Aorta (tissue), 5 donors: ENCODE results near the gene GPR153. TPM values are rescaled to one million over a fixed set of nuclear protein-coding genes. Genes with fewer than 3 reads are reported as not detected.

ENCODE experiments used
- ATAC-seq: fragments of 200-7000 bp; cut with Tn5 transposase; one replicate; pipeline ENCODE4 v1.9.1; 2022; ENCODE audit warnings: moderate library complexity; ENCODE audit not compliant: low FRiP score
- DNase-seq, 2 donors: peaks; one replicate each; pipeline ENCODE4 v3.0.0-alpha.2; 2020
- H3K27ac ChIP-seq, 2 donors: one replicate each; pipeline ENCODE4 v1.5.1; 2013; ENCODE audit warnings: low read length in 2 of 2, mild to moderate bottlenecking in 2 of 2, moderate library complexity in 2 of 2, control low read depth in 1 of 2, inconsistent platforms in 1 of 2, low read depth in 1 of 2
- H3K27me3 ChIP-seq, 2 donors: one replicate each; pipeline ENCODE4 v1.6.1; 2013; ENCODE audit warnings: control low read depth in 1 of 2, low read length in 1 of 2, mild to moderate bottlenecking in 1 of 2, moderate library complexity in 1 of 2; ENCODE audit not compliant: insufficient read depth in 2 of 2, control insufficient read depth in 1 of 2
- H3K36me3 ChIP-seq, 2 donors: one replicate each; pipeline ENCODE4 v1.6.1; 2013; ENCODE audit warnings: control low read depth in 1 of 2, low read length in 1 of 2, mild to moderate bottlenecking in 1 of 2; ENCODE audit not compliant: insufficient read depth in 2 of 2, control insufficient read depth in 1 of 2
- H3K4me1 ChIP-seq, 2 donors: one replicate each; pipeline ENCODE4 v1.6.1; 2013; ENCODE audit warnings: low read length in 2 of 2, control low read depth in 1 of 2, mild to moderate bottlenecking in 1 of 2, moderate library complexity in 1 of 2; ENCODE audit not compliant: insufficient read depth in 2 of 2, control insufficient read depth in 1 of 2
- H3K4me3 ChIP-seq, 2 donors: one replicate each; pipeline ENCODE4 v1.5.1; 2013; ENCODE audit warnings: low read length in 2 of 2, control low read depth in 1 of 2, mild to moderate bottlenecking in 1 of 2
- H3K9me3 ChIP-seq: one replicate; pipeline ENCODE4 v1.6.1; 2013; ENCODE audit warnings: mild to moderate bottlenecking, low read length; ENCODE audit not compliant: control insufficient read depth
- WGBS, 2 donors: extraction: QIAGEN DNeasy Blood & Tissue Kit; methylation state at CpG; one replicate each; pipeline ENCODE4 v1.1.7; 2013; 5-methylcytosine and 5-hydroxymethylcytosine counted together
- intact Hi-C, 2 donors: fragments of 100-400 bp; cut with DNase I; formaldehyde crosslinking; loops; one replicate each; pipeline versions ENCODE4 v1.14.2 to v1.15.0; 2022
- polyA plus RNA-seq, 2 donors: library from polyadenylated mRNA; stranded (reverse); fragments of 200-250 nt; gene quantifications; one replicate each; pipeline ENCODE4 v1.2.3, GENCODE V29; 2013
- total RNA-seq, 2 donors: library from RNA; stranded (reverse); fragmentation: NEBNext Ultra II Directional; extraction: Animal tissue kit (Norgen Biotek cat#: 25700); gene quantifications; one replicate each; pipeline ENCODE4 v1.2.1, GENCODE V29; 2021
- donor health status: healthy with polysubstance abuse.
- donor health status: Bipolar disorder and iron deficiency.
- donor health status: DM: no; HTN: no; CAD: no.
- donor health status: DM: no; HTN: no; CAD: no.
- donor health status: DM: yes; HTN: yes; CAD: no.

The GPR153 gene
- total and polyA plus RNA-seq, 4 donors, result 3.7 to 17.0 (median 4.4) TPM

DNA sequence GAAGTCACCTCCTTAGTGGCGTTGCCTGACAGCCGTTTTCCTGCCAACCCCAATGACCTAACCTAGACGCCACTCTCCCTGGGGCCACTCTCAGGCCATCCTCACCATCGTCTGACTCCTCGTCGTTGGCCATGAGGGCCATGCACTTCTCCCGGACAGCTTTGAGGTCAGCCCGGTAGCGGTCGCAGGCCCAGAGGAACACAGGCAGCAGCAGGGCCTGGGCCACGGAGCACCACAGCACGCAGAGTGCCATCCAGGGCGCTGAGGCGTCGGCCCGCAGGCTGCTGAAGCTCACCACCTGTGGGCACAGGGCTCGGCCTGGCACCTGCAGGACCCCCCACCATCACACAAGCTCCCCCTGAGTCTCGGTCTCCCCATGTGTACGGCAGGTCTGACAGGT lies 9.7 kb downstream of the GPR153 start:
- 88 to 92% methylated on average over 19 of the region's 19 CpGs for WGBS, 2 donors

DNA sequence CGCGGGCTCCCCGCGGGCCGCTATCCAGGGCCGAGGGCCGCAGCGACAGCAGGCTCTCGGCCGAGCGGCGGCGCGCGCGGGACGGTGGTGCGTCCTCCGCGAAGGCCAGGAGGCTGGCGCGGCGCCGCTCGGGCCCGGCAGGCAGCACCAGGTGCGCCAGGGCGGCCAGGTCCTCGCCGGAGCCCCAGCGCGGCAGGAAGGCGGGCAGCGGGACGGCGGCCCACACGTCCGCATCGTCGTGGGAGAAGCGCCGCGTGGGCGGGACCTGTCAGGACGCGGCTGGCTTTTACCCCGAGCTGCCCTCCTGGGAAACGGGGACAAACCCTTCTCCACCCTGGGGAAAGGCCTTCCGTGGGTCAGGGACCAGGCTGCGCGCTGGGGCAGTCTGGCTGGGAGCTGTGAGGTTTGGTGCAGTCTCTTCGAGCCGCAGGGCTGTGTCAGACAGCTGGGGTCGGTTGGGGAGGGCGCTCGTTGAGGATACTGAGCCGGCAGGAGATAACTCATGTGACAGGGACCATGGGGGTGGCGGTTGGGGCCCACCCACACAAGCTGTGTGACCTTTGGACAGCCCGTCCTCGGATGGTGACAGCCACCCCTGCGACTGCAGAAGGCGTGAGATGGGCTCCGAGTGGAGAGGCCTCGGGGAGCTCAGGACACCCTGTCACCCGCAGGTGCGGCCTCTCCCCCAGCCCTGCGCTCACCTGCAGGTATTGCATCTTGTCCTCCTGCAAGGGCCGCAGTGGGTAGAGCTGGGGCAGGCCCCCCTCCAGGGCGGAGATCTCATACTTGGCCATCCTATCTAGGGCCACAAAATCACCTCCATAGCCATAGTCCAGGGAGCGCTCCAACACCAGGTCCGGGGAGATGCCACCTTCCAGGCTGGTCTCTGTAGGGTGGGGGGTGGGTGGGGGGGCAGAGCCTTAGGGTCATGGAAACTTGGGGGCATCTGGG lies 10.9 kb downstream of the GPR153 start:
- intact Hi-C loops, result loop anchor here in 1 of 2 donors (5.0 to 10.0 kb wide), 2 partner anchors 92 to 195 kb away; no protein-coding TSS in a partner anchor
- no peaks in the 10 kb centered on the region for H3K4me1 ChIP-seq
- ATAC-seq (no peak), DNase-seq (peak in 1 of 2 donors; percentile 75)
- WGBS, 2 donors, result 21 to 31% methylated on average over 42 to 71 of the region's 71 CpGs
- H3K9me3 ChIP-seq, result no peaks in the 10 kb centered on the region
- no peaks in the 10 kb centered on the region for H3K36me3 ChIP-seq
- H3K27me3 ChIP-seq, result peaks cover 0 to 2% of the 10 kb centered on the region in 2 donors
- H3K4me3 ChIP-seq, result no peak overlapping the region
- no peak overlapping the region for H3K27ac ChIP-seq

More for the DNA sequence above, 9.7 kb downstream of the GPR153 start:
- H3K27ac ChIP-seq, result no peak overlapping the region
- DNase-seq (peak in 1 of 2 donors; percentile 72), ATAC-seq (peak; percentile 11)
- H3K4me1 ChIP-seq, result no peaks in the 10 kb centered on the region
- H3K9me3 ChIP-seq, result no peaks in the 10 kb centered on the region
- no peaks in the 10 kb centered on the region for H3K36me3 ChIP-seq
- intact Hi-C loops, result no loop called here
- H3K4me3 ChIP-seq, result no peak overlapping the region
- H3K27me3 ChIP-seq, result peaks cover 0 to 2% of the 10 kb centered on the region in 2 donors

DNA sequence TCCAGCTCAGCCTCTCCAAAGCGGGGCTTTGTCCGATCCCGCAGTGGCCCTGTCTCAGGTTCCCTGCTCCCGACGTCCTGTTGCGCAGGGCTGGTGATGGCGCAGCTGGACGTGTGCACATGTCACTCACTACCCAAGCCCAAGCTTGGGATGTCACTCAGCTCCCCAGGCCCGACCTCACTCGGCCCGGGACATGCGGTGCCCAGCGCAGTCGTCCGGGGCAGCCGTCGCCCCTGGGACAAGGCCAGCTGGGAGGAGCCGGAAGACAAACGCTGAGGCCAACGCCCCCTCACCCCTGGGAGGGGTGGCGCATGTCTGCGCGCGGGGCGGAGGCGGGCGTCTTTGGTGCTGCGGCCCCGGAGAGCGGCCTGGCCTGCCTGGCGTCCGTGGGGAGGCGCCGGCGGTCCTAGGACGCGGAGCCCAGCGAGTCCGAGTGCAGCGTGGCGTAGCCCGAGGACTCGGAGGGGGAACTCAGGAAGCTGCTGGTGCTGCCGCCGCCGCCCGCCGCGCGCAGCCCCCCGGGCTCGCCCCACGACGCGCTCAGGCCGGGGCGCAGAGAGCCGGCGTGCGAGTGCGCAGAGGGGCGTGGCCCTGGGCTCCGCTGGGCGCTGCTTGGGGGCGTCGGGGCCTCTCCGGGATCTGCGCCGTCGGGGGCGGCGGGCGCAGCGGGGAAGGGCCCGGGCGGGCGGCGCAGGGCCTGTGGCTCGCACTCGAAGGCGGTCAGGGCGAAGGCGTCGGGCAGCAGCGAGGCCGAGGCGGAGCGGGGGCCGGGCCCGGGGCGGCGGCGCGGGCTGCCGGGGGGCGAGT lies 11.8 kb downstream of the GPR153 start:
- ATAC-seq (no peak), DNase-seq (peak in 1 of 2 donors; percentile 83)
- H3K4me1 ChIP-seq, result no peaks in the 10 kb centered on the region
- H3K27ac ChIP-seq, result no peak overlapping the region
- intact Hi-C loops, result loop anchor here in 1 of 2 donors (5.0 to 10.0 kb wide), 2 partner anchors 93 to 194 kb away; no protein-coding TSS in a partner anchor
- no peak overlapping the region for H3K4me3 ChIP-seq
- 6 to 7% methylated on average over 68 to 96 of the region's 96 CpGs for WGBS, 2 donors
- no peaks in the 10 kb centered on the region for H3K9me3 ChIP-seq
- no peaks in the 10 kb centered on the region for H3K36me3 ChIP-seq
- peaks cover 0 to 2% of the 10 kb centered on the region in 2 donors for H3K27me3 ChIP-seq

DNA sequence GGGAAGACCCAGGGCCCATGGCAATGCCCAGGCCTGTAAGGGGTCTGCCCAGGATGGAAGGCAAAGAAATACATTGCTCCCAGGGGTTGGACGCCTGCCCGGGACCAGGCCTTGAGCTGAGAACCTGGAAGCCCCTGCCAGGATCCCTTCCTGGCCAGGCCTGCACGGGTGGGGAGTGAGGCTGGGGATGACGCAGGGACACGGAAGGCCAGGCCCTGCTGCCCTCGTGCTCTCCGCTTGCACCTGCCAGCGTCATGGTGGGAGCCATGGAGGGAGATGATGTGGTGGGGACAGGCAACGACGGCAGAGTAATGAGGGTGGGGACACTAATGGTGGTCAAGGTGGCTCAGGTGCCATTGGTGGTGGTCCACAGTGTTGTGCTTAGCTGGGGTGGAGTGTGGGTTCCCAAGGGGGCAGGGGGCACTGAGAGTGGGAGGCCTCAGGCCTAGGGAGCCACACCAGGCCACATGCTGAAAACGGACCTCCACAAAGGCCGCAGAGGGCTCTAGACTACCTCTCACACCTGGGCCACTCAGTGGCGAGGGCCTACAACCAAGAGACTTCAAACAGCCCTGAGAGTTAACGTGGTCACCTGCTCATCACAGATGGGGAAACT lies 12.6 kb downstream of the GPR153 start:
- H3K4me1 ChIP-seq, result no peaks in the 10 kb centered on the region
- intact Hi-C loops, result loop anchor here in 1 of 2 donors (5.0 to 10.0 kb wide), 2 partner anchors 94 to 193 kb away; no protein-coding TSS in a partner anchor
- ATAC-seq (no peak), DNase-seq (peak in 1 of 2 donors; percentile 73)
- no peak overlapping the region for H3K4me3 ChIP-seq
- WGBS, 2 donors, result 71 to 72% methylated on average over 14 of the region's 14 CpGs
- no peaks in the 10 kb centered on the region for H3K36me3 ChIP-seq
- H3K27ac ChIP-seq, result no peak overlapping the region
- H3K9me3 ChIP-seq, result no peaks in the 10 kb centered on the region
- peaks cover 0 to 2% of the 10 kb centered on the region in 2 donors for H3K27me3 ChIP-seq

GRCh38 chr1:6247651-6248050 lies 13.2 kb downstream of the GPR153 start:
- H3K4me3 ChIP-seq, result no peak overlapping the region
- H3K27me3 ChIP-seq, result peaks cover 0 to 2% of the 10 kb centered on the region in 2 donors
- no peak for ATAC-seq
- no peaks in the 10 kb centered on the region for H3K4me1 ChIP-seq
- no peaks in the 10 kb centered on the region for H3K9me3 ChIP-seq
- intact Hi-C loops, result loop anchor here (2.0 to 10.0 kb wide), 4 partner anchors 95 to 193 kb away; no protein-coding TSS in a partner anchor
- H3K27ac ChIP-seq, result no peak overlapping the region
- no peaks in the 10 kb centered on the region for H3K36me3 ChIP-seq
- peak in 1 of 2 donors; percentile 67 for DNase-seq
- WGBS, 2 donors, result 79 to 87% methylated on average over 5 of the region's 5 CpGs

DNA sequence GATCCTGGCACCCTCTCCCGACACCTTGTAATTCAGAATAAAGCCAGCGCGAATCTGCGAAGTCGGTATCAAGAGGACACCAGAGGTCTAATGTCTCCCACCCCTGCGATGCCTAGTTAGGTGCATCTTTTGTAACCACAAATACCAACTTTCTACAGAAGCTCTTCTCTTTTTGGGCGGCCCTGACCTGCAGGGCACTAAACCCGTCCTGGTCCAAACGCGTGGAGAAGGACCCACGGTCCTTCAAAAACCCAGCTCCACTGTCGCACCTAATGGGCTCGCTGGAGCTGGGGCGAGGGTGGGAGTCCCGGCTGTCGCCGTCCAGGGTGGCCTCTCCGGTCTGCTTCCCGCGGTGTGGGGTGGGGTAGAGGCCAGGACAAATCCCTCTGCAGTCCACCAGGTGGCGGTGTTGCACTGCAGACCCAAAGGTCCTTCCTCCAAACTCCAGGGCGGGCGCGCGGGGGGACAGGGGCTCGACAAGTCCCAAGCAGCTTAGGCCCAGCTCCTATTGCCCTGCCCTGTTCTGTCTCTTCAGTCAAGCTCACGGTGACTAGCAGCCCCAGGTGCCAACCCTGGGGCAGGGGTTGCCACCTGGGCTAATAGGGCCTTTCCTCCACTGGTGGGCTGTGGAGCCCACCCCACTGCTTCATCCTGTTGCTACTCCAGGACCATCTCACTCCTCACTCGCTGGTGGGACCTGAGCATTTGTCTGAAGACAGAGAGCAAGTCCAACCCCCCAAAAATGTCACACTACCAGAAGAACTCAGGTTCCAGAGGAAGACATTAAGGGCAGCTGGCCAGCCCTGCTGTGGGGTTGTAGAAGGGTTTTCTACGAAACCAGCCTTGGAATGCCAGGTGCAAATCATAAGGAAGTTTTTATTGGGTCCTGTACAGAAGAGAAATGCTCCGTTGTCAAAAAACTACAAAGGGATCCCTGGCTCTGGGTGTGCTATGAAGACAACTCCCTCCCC lies 14.1 kb downstream of the GPR153 start:
- H3K4me3 ChIP-seq, result no peak overlapping the region
- H3K27ac ChIP-seq, result no peak overlapping the region
- no peaks in the 10 kb centered on the region for H3K36me3 ChIP-seq
- no peaks in the 10 kb centered on the region for H3K9me3 ChIP-seq
- DNase-seq (peak; percentile 85 to 94), ATAC-seq (peak; percentile 79)
- intact Hi-C loops, result loop anchor here (1.0 to 10.0 kb wide), 5 partner anchors 96 to 192 kb away; no protein-coding TSS in a partner anchor
- peaks cover 0 to 2% of the 10 kb centered on the region in 2 donors for H3K27me3 ChIP-seq
- H3K4me1 ChIP-seq, result no peaks in the 10 kb centered on the region
- 5% methylated on average over 30 of the region's 30 CpGs for WGBS, 2 donors

DNA sequence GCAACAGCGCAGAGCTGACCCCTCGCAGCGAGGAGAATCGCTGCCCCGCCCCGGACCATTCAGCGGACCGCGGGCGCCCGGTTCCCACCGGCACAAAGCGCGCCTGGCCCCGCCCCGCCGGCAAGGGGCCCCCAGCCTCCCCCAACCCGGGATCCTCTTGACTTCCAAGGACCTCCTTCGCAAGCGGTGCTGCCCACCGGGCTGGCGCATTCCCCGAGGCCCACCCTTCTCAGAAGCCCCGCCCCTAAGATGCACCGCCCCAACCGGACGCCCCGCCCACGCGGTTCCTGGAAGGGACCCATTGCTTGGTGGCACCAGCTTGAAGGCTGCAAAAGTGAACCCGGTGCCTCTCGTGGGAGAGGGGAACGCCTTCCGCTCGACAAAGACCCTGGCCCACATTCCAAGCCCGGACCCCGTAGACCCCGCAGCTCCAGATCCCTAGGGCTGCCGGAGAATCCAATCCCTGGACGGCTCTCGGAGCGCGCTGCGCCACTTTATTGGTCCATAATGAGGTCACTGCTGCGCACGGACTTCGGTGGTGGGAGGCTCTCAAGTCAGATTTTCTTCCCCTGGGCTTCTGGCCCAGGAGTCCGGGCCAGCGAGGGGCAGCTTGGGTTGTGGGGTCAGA lies 14.9 kb downstream of the GPR153 start:
- Histone ChIP-seq H3K9me3 (no peaks in the 10 kb centered on the region), H3K27ac (no peak overlapping the region), H3K27me3 (peaks cover 0 to 2% of the 10 kb centered on the region in 2 donors), H3K4me1 (no peaks in the 10 kb centered on the region), H3K36me3 (no peaks in the 10 kb centered on the region), H3K4me3 (no peak overlapping the region)
- intact Hi-C loops, result loop anchor here (1.0 to 10.0 kb wide), 6 partner anchors 96 to 193 kb away; no protein-coding TSS in a partner anchor
- no peak for ATAC-seq
- peak in 1 of 2 donors; percentile 79 for DNase-seq
- 3 to 4% methylated on average over 40 to 49 of the region's 49 CpGs for WGBS, 2 donors
